ENCODE measurements around the gene MAP4K3. TPM values are rescaled to one million over a fixed set of nuclear protein-coding genes. Genes with fewer than 3 reads are reported as not detected.
A peak's percentile ranks its signal among the peaks of the same experiment; 100 is the strongest.

Gene MAP4K3
- total RNA-seq, 1 experiment from 2014 or later = 35.5 TPM

DNA sequence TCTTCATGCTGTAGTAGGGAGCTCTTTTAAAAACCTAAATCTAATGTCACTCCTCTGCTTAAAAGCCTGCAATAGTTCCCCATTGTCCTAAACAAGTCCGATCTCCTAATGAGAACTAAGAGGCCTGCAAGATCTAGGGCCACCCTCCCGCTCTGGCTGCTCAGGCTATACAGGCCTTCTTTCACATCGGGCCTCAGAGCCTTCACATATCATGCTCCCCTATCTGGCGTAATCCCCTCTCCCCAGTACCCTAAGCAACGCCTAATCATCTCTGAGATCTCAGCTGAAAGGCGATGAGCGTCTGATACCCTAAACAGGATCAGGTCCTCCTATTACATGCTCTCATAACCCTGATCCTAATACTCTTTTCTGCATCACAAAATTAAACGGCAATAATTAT lies 1.9 kb downstream of the MAP4K3 start:
- Histone ChIP-seq H3K4me1 (ENCODE audit: insufficient read depth, low read length, poor library complexity, severe bottlenecking) (peaks cover 54% of the 10 kb centered on the region), H3K9me3 (ENCODE audit: low read depth, low read length, poor library complexity, severe bottlenecking) (no peaks in the 10 kb centered on the region), H3K27me3 (replicated peaks; ENCODE audit: insufficient read depth, low read depth, low read length, poor library complexity) (no peaks in the 10 kb centered on the region), H3K4me3 (ENCODE audit: low read depth, low read length, poor library complexity, severe bottlenecking) (peak overlapping the region; percentile 87), H3K27ac (ENCODE audit: low read depth, low read length, poor library complexity, severe bottlenecking) (no peak overlapping the region), H3K36me3 (ENCODE audit: insufficient read depth, low read length, poor library complexity, severe bottlenecking) (no peaks in the 10 kb centered on the region)
- BruUV-seq (replicated peaks) = no TSS peak
- intact Hi-C loops (cut with micrococcal nuclease; ENCODE audit: unreplicated experiment) = no loop called here
- TF ChIP-seq, protein P1, sequence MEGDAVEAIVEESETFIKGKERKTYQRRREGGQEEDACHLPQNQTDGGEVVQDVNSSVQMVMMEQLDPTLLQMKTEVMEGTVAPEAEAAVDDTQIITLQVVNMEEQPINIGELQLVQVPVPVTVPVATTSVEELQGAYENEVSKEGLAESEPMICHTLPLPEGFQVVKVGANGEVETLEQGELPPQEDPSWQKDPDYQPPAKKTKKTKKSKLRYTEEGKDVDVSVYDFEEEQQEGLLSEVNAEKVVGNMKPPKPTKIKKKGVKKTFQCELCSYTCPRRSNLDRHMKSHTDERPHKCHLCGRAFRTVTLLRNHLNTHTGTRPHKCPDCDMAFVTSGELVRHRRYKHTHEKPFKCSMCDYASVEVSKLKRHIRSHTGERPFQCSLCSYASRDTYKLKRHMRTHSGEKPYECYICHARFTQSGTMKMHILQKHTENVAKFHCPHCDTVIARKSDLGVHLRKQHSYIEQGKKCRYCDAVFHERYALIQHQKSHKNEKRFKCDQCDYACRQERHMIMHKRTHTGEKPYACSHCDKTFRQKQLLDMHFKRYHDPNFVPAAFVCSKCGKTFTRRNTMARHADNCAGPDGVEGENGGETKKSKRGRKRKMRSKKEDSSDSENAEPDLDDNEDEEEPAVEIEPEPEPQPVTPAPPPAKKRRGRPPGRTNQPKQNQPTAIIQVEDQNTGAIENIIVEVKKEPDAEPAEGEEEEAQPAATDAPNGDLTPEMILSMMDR (conservative IDR thresholded peaks at IDR 0.05; ENCODE audit: low read depth, low read length) = no peak
- TF ChIP-seq EZH2 (IDR thresholded peaks at IDR 0.05; ENCODE audit: borderline replicate concordance, low read depth, low read length, poor library complexity, severe bottlenecking) = no peak
- POLR2A ChIA-PET (ENCODE audit: low non-redundant PET) = no interaction called here
- CTCF ChIA-PET = no interaction called here
- no peak for DNase-seq (ENCODE audit: low spot score)

DNA sequence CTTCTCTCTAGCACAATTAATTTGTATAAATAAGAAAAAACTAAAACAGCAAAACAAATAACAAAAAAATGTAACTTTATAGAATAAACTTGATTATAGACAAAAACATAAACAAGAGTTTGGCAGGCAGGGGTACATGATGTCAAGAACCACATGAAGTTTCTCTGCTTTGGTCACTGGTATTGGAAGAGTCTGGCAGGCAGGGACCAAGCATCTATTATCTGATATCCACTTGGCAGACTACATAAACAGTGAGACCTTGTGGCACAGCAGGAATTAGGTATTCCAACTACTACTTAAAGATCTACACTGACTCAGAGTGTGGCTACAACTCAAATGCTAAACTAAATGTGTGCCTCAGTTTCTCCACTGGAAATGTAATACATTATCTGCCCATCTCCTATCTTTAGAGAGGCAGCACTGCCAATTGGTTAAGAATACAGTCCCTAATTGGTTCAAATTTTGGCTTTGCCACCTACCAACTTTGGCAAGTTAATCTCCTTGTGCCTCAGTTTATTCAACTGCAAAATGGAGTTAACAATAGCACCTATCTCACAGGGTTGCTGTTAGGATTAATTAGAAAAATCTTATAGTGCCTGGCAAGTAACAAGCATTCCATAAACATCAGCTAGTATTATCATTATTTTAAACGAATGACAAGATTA lies 2.7 kb downstream of the MAP4K3 start:
- intact Hi-C loops (cut with micrococcal nuclease; ENCODE audit: unreplicated experiment) = no loop called here
- no peak for DNase-seq (ENCODE audit: low spot score)
- H3K27ac ChIP-seq (ENCODE audit: low read depth, low read length, poor library complexity, severe bottlenecking) = no peak overlapping the region
- H3K36me3 ChIP-seq (ENCODE audit: insufficient read depth, low read length, poor library complexity, severe bottlenecking) = no peaks in the 10 kb centered on the region
- no peak for TF ChIP-seq EZH2 (IDR thresholded peaks at IDR 0.05; ENCODE audit: borderline replicate concordance, low read depth, low read length, poor library complexity, severe bottlenecking)
- TF ChIP-seq, protein P1 (conservative IDR thresholded peaks at IDR 0.05; ENCODE audit: low read depth, low read length) = no peak
- no TSS peak for BruUV-seq (replicated peaks)
- H3K27me3 ChIP-seq (replicated peaks; ENCODE audit: insufficient read depth, low read depth, low read length, poor library complexity) = no peaks in the 10 kb centered on the region
- CTCF ChIA-PET = no interaction called here
- peaks cover 56% of the 10 kb centered on the region for H3K4me1 ChIP-seq (ENCODE audit: insufficient read depth, low read length, poor library complexity, severe bottlenecking)
- H3K4me3 ChIP-seq (ENCODE audit: low read depth, low read length, poor library complexity, severe bottlenecking) = peak overlapping the region; percentile 87
- no peaks in the 10 kb centered on the region for H3K9me3 ChIP-seq (ENCODE audit: low read depth, low read length, poor library complexity, severe bottlenecking)
- POLR2A ChIA-PET (ENCODE audit: low non-redundant PET) = no interaction called here

DNA sequence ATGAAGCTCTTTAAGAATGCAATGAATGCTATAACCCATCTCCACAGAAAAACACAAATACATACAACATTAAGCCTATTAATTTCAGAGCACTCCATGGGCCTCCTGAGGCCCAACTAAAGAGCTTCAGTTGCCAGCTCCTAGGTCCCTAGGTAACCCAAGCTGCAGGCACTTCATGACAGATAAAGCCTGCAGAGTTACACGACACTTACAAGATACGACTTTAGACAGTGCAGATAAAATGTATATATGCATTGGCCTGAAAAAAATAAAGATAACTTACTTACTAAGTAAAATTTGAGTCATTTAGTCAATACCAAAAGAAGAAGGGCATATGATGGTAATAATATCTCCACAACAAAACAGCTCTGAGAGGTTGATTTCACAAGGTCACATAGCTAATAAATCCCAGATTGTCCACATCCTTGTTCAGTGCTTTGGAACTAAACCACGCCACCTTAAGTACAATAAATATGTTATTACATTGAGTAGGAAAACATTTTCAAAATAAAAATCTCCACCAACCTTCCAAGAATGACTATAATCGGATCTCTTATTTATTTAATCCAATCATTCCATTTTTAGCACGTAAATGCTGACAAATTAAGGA lies 3.4 kb downstream of the MAP4K3 start:
- Histone ChIP-seq H3K9me3 (ENCODE audit: low read depth, low read length, poor library complexity, severe bottlenecking) (no peaks in the 10 kb centered on the region), H3K27me3 (replicated peaks; ENCODE audit: insufficient read depth, low read depth, low read length, poor library complexity) (no peaks in the 10 kb centered on the region), H3K27ac (ENCODE audit: low read depth, low read length, poor library complexity, severe bottlenecking) (peak overlapping the region; percentile 15), H3K36me3 (ENCODE audit: insufficient read depth, low read length, poor library complexity, severe bottlenecking) (no peaks in the 10 kb centered on the region), H3K4me1 (ENCODE audit: insufficient read depth, low read length, poor library complexity, severe bottlenecking) (peaks cover 56% of the 10 kb centered on the region), H3K4me3 (ENCODE audit: low read depth, low read length, poor library complexity, severe bottlenecking) (no peak overlapping the region)
- ChIA-PET CTCF (no interaction called here), POLR2A (ENCODE audit: low non-redundant PET) (no interaction called here)
- TF ChIP-seq, protein P1 (conservative IDR thresholded peaks at IDR 0.05; ENCODE audit: low read depth, low read length) = no peak
- TF ChIP-seq EZH2 (IDR thresholded peaks at IDR 0.05; ENCODE audit: borderline replicate concordance, low read depth, low read length, poor library complexity, severe bottlenecking) = no peak
- intact Hi-C loops (cut with micrococcal nuclease; ENCODE audit: unreplicated experiment) = no loop called here
- no peak for DNase-seq (ENCODE audit: low spot score)
- no TSS peak for BruUV-seq (replicated peaks)

Measured in A673 (cell line).